Epithelial cell of esophagus (primary cell): ENCODE data around the gene ARRB1.
A peak's percentile ranks its signal among the peaks of the same experiment; 100 is the strongest.

Source experiments
- DNase-seq: peaks from one replicate; pipeline ENCODE4 v3.0.0; 2010; ENCODE audit warnings: low read depth
- H3K4me3 ChIP-seq: 2 replicates; pipeline ENCODE4 v1.5.1; 2011; ENCODE audit warnings: mild to moderate bottlenecking, low read length, control low read depth
- CTCF ChIP-seq: IDR thresholded peaks from 2 replicates; pipeline ENCODE4 v1.5.1; 2011; ENCODE audit warnings: low read depth, mild to moderate bottlenecking, low read length, control low read depth, inconsistent platforms; ENCODE audit not compliant: insufficient read depth; ENCODE audit errors: missing control alignments

The ARRB1 gene

DNA sequence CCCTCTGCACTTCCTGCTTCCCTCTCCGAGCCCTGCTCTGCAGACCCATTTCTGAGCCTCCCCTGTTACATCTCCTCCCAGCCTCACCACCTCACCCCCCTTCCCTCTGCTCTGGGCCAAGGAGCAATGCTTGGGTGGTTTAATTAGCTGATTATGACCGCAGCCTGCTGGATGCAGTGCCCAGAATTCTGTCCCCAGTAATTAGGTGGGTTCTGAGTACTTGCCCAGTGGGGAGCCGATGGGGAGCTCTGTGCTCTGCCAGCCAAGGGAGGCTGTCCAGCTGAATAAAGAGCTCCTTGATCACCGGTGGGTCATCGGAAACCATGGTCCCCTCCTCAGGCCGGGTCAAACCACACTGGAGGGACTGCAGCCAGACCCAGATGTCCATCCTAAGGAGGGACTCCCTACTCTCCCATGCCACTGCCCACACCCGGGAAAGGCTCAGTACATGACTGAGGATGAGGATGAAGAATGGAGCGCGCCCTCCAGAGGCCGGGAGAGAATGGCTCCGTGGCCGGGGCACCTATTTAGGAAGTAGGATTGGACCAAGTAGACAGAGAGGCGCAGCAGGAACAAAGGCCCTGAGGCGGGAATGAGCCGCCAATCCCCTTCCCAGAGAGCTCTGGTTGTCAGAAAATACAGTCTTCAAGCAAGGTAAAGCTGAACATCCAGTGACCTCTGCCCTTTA lies 9.1 kb downstream of the ARRB1 start:
- DNase-seq: no peak
- no peak overlapping the region for H3K4me3 ChIP-seq
- no peak for TF ChIP-seq CTCF

DNA sequence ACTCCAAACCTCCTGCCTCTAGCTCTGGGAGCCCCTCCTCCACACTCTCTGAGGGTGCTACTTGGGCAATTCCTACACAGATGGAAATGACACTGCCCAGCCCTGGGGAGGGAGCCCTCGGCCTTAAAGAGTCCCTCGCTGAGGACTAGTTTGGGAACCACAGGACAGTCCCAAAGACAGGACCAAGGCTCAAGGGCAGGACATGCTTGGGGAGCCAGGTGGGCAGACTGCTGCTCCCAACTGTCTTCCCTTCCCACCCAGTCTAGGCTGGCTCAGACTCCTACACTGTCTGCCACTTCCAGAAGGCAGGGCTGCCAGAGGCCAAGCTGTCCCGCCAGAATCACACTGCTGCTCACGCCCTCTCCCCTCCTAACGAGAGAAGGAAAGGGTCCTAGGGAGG lies 9.8 kb downstream of the ARRB1 start:
- H3K4me3 ChIP-seq: no peak overlapping the region
- no peak for DNase-seq
- TF ChIP-seq CTCF: no peak

DNA sequence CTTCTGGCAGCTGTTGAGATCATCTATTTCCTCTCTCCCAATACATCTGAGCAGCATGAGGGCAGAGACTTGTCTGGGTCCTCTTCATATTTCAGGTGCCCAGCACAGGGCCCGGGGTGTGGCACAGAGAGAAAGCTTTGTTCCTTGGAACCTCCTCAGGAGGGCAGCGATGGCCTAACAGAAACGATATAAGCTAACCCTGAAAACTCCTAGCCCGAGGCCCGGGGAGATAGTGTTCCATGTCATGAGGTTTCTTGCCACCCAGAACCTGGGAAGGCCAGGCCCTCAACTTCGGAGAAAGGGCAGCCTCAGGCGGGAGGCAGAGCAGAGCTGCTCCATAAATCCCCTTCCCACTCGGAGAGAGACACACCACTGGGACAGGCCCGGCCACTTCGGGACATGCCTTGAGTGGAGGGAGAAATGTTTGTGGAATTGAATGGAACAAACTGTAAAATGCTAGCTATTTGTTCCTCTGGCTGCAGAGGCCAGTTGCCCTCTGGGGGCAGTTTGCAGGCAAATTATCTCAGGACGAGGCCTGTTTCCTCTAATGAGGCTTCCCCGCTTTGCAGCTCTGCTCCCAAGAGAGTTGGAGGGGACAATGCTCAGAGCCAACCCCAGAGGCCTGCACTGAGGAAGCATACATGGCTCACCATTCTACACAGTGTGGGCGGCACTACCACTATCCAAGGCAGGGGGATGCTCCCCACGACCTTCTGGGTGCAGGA lies 11.6 kb downstream of the ARRB1 start:
- no peak for DNase-seq
- no peak for TF ChIP-seq CTCF
- H3K4me3 ChIP-seq: no peak overlapping the region

DNA sequence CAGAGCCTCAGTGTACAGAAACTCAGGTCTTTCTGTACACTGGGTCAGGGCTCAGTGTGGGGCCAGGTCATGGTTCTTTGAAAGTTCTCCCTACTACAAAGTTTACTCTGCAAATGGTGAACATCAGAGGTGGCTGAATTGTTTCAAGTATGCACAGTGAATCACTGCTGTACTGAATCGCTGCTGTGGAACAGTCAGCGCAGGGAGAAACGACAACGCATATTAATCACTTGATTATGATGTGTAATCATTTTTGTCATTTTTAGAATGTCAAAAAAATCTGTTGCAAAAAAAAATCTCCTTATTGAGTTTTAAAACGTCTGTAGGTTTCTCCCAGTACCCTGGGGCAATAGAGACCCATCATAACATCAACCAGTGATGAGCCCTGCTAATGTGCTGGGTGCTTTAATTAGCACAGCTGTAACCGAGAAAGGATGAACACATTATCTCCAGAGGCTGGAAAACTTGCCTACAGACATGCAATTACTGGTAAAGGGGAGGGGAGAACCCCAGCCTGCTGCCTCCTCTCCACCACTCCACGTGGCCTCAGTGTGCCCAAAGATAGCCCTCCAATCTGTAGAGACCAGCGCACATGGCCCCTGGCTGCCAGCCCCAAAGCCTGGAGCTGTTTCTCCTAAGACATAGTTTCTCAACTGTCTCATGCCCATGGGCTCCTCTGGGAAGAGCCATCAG lies 12.8 kb downstream of the ARRB1 start:
- TF ChIP-seq CTCF: no peak
- peak; percentile 43 for DNase-seq
- no peak overlapping the region for H3K4me3 ChIP-seq

- peak; percentile 72 for DNase-seq
- TF ChIP-seq CTCF: no peak
- H3K4me3 ChIP-seq: no peak overlapping the region
These were observed 14.2 kb downstream of the ARRB1 start for GRCh38 chr11:75337195-75337654.

DNA sequence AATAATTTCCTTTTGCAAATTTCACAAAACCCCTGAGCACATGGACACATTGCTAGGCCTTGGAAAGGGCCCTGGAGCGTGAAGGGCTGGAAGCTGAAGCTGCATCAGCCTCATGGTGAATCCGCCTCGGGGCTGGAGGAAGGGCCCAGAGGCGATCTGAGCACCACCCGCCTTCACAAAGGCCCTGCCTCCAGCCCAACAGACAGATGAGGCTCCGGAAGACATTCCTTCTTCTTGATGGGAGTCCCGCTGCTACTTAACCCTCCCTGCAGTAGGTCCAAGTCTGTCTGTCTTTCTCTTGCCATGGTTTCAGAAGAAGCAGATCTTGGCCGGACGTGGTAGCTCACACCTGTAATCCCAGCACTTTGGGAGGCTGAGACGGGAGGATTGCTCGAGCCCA lies 16.5 kb downstream of the ARRB1 start:
- no peak for DNase-seq
- no peak for TF ChIP-seq CTCF
- H3K4me3 ChIP-seq: no peak overlapping the region
